Stimulated activated CD8-positive, alpha-beta memory T cell treated with anti-CD3 and anti-CD28 coated beads, Interleukin-15, amount 100 ng/mL, for 24 hours (primary cell): ENCODE data around the gene PTPRC.

Source experiments
- DNase-seq: peaks from one replicate; pipeline ENCODE4 v3.0.0-alpha.2; 2020; ENCODE audit warnings: low read depth

Gene PTPRC

DNA sequence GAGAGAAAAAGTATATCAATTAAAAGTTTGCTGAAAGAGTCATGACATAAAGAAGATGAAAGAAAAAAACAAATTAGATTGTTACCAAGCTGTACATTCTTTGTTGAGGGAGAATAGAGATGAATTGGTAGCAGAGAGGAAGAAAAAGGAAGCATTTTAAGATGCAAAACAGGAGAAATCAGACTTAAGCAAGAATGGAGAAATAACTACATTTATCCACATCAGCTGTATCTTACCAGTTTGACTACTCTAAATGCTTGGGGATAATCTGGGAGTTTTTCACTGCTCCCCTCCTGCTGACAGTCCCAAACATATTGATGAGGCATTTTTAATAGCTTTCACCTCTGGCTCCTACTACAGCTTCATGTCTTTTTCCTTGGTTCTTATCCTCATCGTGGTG is 16.8 kb upstream of the PTPRC start:
- no peak for DNase-seq

DNA sequence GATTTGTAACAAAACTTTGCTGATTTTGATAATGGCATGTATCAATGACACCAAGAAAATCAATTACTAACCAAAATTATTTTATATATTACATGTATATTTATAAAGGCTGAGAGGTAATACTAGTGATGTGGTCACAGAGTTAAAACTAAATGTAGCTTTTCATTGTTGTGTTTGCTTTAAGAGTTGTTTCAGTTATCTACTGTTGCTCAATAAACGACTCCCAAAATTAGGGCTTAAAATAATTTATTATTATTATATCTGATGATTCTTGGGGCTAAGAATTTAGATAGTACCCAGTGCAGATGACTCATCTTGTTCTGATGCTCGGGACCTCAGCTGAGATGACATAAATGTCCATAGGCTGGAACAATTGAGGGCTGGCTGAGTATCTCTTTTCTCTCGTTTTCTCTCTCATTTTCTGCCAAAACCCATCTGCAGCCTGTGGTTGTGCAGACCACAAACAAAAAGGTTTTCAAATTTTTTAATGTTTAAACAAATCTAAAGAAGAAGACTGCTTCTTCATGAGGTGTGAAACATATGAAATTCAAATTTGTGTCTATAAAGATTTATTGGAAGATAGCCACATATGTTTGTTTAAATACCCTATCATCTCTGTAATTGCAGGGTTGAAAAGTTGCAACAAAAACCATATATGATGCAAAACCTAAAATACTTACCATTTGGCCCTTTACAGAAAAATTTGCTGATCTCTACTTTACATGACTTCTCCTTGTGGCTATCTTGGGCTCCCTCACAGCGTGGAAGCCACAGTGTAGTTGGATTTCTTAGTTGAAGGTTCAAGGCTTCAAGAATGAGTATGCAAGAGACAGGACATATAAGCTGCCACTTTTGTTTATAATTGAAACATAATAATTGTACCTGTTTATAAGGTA is 14.8 kb upstream of the PTPRC start:
- no peak for DNase-seq

DNA sequence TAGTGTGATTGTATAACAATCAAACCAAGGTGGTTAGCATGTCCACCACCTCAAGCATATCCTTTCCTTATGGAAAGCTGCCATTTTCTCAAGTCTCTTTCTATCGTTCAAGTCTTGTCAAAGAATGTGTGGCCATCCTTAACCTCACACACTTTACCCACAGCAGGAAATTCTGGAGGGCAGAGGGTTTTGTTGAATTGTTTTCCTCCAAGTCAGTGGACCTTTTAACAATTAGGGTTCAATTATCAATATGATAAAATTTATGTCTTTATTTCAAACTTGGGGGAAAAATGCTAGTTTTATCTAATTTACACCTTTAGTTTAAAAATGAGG is 14.2 kb upstream of the PTPRC start:
- DNase-seq, result no peak

DNA sequence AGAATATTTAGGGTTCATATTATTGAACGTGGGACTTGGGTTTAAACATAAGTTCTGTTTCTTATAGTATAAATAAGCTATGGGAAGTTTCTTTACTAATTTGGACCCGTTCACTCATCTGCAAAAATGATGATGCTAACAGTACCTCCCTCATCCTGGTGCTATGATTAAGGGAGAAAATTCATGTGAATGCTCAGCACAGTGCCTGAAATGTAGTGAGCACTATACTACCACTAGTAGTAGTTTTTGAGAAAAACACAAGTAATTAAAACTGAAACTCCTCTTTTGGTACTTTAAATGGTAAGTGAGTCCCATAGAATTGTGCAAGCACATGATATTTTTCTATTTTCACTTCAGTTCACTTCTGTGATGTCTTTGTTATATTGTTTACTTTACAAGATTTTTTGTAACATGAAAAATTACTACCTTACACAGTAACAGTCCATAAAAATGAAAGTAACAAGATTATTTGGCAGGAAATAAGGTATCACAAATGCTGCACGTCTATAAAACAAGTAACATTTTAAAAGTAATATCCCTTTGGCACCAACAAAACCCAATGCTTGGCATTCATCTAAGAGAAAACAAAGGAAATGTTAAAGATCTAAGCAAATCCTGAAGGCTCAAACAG is 11.3 kb upstream of the PTPRC start:
- DNase-seq, result no peak

DNA sequence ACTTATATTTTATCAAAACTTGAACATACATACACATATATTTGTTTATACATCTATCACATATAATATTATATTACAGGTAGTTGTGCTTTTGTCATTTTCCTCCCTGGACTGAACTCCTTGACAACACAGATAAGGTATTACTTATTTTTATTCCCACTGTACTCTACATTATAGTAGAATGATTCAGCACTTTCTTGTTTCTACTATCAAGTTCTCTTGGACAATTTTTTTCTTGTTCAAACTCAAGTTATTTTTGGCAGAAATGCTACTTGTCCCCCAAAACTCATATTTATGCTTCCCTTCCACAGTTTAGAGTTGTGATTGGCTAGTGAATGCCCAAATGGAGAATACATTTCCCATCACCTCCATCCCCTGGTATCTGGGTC is 10.8 kb upstream of the PTPRC start:
- no peak for DNase-seq

DNA sequence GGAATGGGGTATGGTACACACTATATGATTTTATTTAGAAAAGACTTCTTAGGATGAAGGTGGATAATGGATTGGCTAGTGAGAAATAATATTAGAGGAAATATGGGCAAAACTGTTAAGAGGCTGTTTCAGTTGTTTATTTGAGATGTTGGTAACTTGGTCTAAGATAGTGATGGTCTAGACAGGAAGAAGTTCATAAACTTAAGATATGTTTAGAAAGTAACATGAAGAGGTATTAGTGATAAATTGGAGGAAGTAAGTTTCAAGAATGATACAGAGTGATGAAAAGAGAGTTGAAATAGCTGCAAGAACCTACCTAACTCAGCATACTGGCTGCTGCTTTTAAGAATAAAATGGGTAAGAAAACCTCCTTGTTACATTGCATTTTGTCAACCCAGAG is 9.2 kb upstream of the PTPRC start:
- no peak for DNase-seq

DNA sequence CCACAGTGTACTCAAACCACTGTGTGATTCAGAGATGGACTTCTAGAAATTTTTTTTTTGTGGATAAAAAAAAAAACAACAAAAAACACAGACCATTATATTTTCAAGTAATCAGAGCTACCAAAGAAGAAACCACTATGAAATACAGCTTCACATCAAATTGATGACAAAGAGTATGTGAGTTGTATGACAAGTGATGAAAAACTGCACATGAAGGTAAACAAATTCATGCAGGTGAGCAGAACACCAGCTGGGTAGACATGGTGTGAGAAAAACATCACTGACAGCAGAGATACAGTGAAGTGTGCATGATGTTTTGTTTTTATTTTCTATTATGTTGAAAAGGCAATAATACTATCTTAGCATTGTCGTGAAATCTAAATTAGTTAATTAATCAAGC is 8.0 kb upstream of the PTPRC start:
- DNase-seq, result no peak

- no peak for DNase-seq
Observed at GRCh38 chr1:198631292-198631691, 7.5 kb upstream of the PTPRC start.

GRCh38 chr1:198632007-198632406 is 6.8 kb upstream of the PTPRC start:
- DNase-seq, result no peak

DNA sequence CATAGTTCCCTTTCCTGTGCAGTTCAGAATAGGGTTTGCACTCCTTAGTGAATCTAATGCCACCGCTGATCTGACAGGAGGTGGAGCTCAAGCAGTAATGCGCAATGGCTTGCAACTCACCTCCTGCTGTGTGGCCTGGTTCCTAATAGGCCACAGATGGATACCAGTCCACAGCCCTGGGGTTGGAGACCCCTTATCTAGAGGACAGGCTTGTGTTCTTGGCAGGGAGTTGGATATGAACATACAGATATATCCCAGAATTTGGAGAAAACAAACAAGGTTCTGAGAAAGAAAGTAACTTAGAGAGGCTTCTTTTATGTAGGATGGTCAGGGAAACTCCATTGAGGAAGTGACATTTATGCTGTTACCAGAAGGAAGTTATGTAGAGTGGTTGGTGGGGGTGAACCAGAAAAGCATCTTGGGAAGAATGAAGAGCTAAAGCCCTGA is 5.1 kb upstream of the PTPRC start:
- DNase-seq, result no peak

DNA sequence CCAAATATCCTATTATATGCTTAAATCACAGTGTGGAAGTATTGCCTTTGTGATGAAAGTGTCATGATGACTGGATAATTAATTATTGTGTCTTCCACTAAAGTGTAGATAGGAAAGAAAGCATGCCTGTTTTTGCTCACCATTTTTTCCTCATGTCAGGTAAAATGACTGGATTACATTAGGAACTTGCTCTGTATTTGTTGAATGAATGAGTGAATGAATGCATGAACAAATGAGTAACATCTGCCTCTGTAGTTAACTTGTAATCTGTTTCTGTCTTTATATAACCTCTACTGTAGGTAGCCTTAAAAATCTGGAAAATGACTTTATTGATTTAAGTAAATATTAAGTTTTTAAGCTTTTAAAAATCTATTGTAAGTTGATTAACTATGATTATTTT is 2.9 kb upstream of the PTPRC start:
- DNase-seq, result no peak

DNA sequence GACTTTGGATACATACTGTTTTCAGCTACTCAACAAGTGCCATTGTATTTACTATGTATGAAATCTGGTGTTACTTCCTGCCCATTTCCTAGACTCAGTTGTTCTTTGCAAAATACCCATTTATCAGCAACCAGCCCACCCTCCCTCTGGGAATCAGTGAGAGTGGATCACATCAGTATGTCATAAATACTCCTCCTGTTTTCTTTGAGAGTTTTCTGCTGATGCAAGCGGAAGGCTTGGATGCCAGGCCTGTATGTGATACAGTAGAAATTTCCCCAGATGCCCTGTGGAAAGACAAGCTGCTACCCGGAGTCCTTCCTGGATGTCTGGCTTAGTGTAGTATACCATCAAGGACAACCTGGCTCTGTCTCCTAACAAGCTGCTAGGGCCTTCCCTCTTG is 2.4 kb upstream of the PTPRC start:
- no peak for DNase-seq

DNA sequence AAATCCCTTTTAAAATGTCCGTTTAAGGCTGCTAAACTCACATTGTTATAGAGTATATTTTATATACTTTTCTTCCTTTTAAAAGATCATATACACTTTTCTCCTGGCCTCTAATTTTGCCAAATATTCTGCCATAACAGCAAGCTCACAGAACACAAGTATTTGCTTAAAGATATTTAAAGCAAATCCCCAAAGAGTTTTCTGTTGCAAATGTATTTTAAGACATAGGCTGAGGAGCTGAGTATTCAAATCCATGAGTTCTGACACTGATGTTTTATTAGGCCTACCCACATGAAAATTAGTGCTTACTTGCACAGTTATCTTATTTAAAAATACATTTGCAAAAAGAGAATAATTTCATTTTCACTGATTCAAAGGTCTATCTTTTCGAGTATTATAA is 1.7 kb upstream of the PTPRC start:
- no peak for DNase-seq

GRCh38 chr1:198637916-198638437 is 863 bp upstream of the PTPRC start:
- DNase-seq, result no peak

GRCh38 chr1:198638441-198638840 is 399 bp upstream of the PTPRC start:
- no peak for DNase-seq

DNA sequence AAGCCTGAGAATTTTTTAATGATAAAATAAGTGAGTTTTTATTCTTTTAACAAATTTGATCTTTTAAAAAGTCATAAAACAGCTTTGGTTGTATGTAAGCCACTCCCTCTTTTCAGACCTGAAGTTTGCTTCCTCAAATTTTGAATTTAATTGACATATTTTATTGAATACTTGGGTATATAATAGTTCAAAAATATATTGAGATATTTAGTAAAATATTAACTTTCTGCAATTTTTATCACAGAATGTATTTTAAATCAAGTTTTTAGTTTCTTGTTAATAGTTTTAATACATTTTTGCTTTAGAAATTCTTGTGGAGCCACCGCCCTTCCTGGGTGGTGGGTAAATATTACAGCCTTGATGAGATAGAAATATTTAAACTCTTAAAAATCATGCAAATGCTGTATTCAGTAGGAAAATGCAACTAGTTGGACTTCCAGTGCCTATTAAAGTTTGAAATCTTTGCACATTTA is 867 bp downstream of the PTPRC start:
- no peak for DNase-seq

GRCh38 chr1:198640174-198640573 is 1.3 kb downstream of the PTPRC start:
- DNase-seq, result no peak

- no peak for DNase-seq
Observed at GRCh38 chr1:198641501-198641900, 2.7 kb downstream of the PTPRC start.

DNA sequence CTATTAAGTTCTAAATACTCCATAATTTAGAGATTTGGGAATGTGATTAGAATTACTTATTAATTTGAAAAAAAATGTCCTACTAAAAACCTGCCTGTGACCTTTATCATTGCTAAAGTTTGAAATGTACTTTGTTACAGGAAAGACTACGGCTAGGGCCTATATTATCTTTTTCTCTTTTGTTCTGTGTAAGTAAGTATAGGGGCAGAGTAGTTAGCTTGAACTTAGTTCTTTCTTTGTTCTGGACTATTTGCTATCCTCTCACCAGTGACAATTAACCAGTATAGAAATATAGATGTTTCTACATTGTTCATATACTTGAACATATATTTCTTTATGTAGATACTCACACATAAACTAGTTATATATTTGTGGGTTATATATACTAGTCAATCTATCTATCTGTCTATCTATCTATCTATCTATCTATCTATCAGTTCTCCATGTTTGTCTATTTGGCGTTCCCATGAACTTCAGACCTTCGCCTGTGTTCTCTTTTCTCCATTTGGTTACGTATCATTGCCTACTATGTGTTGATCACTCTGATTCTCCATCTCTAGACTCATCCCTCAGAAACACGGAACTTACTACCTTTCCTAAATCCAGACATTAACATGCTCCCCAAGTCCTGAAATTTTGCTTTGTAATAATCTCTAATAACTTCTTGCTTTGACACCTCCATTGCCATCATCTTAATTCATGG is 3.3 kb downstream of the PTPRC start:
- no peak for DNase-seq

- DNase-seq, result no peak
Observed at GRCh38 chr1:198642983-198643382, 4.1 kb downstream of the PTPRC start.

DNA sequence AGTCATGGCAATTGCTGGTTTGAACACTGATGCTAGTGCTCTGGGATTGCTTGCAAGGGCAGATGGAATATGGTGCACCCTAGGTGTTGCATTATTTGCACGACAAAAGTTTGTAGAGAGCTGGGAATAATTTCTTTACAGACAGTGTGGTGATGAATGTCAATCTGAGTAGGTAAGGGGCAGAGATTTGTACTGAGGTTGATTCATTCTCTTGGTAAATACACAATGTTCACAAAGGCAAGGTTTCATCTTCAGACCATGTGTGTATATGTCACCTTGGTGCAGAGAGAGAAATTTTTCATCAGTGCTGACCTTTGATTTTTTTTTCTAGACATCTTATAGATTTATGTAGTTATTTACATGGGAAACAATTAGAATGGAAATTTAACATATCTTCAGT is 5.0 kb downstream of the PTPRC start:
- no peak for DNase-seq

DNA sequence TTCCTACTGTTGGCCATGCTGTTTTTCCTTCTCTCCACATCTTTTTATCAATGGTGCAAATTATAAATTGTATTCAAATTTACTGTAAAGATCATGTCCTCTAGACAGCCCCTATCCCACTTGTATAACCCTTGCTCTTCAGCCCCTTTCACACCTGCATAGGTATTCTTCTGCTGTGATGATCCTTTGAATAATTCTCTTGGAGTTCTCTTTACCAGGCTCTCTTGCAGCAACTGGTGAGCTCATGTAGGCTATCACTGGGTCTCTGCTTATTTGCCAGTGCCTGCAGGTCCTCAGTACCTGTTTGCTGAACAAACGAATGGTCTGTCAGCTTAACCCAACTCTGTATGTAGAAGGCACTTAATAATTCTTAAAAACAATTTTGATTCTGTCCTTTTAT is 8.2 kb downstream of the PTPRC start:
- DNase-seq, result no peak

- DNase-seq, result no peak
Observed at GRCh38 chr1:198648592-198648991, 9.8 kb downstream of the PTPRC start.
